Activated CD8-positive, alpha-beta memory T cell treated with anti-CD3 and anti-CD28 coated beads, Interleukin-2, amount 10 ng/mL, durations not matched to agents 7 days and 5 days (primary cell): ENCODE measurements around the gene IRX4. TPM values are rescaled to one million over a fixed set of nuclear protein-coding genes. Genes with fewer than 3 reads are reported as not detected.

Experiments
- ATAC-seq: fragments of 150-1000 bp; cut with Tn5 transposase; one replicate; pipeline ENCODE4 v1.10.0; 2021; ENCODE audit warnings: moderate library complexity
- CTCF ChIA-PET: fragments of 350-600 bp; sonication (Branson Sonifier 250); formaldehyde crosslinking; loops from one replicate; lab custom pipeline; 2021; ENCODE audit warnings: antibody characterized with exemption; lab: Charles Lee
- DNase-seq: peaks from one replicate; pipeline ENCODE4 v3.0.0-alpha.2; 2020
- H3K27ac Mint-ChIP-seq: one replicate; pipeline ENCODE4 v1.8.0; 2021; ENCODE audit warnings: mild to moderate bottlenecking, mixed read lengths
- H3K27me3 Mint-ChIP-seq: one replicate; pipeline ENCODE4 v1.8.0; 2021; ENCODE audit warnings: mixed read lengths
- H3K36me3 Mint-ChIP-seq: one replicate; pipeline ENCODE4 v1.8.0; 2021; ENCODE audit warnings: mild to moderate bottlenecking, mixed read lengths
- H3K4me1 Mint-ChIP-seq: one replicate; pipeline ENCODE4 v1.8.0; 2021; ENCODE audit warnings: mixed read lengths
- H3K4me3 Mint-ChIP-seq: one replicate; pipeline ENCODE4 v1.8.0; 2021; ENCODE audit warnings: mild to moderate bottlenecking, moderate library complexity, mixed read lengths
- H3K9me3 Mint-ChIP-seq: one replicate; pipeline ENCODE4 v1.8.0; 2022; ENCODE audit warnings: low read depth, mixed read lengths
- total RNA-seq, 2 experiments: library from RNA; stranded (reverse); gene quantifications; one replicate each; pipeline ENCODE4 v1.2.3, GENCODE V29; 2021

The IRX4 gene
- total RNA-seq, 2 experiments from 2014 or later, result not detected

DNA sequence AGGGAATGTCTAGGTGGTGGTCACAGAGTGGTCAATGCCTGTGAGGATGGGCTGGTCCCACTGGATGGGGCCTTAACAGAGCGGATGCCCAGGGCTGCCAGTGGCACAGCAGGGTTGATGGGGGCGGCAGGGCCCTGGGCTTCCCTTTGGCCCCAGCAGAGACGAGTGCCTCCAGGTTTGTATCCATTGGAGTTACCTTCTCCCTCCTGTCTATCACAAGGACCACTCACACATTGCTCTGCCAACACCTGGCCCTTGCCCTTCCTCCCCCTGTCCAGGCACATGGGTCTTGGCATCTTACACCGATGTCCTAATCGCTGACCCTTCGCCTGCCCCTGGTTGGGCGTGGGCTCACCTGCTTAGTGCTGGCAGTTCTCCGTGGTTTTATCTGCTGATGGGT, 26.2 kb upstream of the IRX4 start:
- CTCF ChIA-PET, result no interaction called here
- DNase-seq (no peak), ATAC-seq (no peak)
- Mint-ChIP-seq H3K9me3 (no peaks in the 10 kb centered on the region), H3K4me3 (no peak overlapping the region), H3K27me3 (no peaks in the 10 kb centered on the region), H3K4me1 (no peaks in the 10 kb centered on the region), H3K36me3 (no peaks in the 10 kb centered on the region), H3K27ac (no peak overlapping the region)

DNA sequence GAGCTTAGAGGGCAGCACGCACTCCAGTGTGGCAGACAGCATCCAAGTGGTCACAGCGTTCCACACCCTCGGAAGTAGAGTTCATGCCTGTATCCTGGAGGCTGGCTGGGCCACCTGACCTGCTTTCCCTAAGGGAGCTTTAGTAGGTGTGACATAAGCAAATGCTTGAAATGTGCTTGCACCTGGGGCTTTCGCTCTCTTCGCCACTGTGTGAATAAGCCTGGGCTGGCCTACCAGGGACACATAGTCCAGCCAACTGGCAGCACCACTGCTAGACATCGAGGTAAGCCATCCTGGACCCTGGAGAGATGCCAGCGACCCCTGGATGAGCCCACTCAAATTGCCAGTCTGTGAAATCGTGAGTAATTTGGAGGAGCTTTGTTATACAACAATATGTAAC, 24.9 kb upstream of the IRX4 start:
- ATAC-seq, result no peak
- CTCF ChIA-PET, result no interaction called here
- H3K9me3 Mint-ChIP-seq, result no peaks in the 10 kb centered on the region

DNA sequence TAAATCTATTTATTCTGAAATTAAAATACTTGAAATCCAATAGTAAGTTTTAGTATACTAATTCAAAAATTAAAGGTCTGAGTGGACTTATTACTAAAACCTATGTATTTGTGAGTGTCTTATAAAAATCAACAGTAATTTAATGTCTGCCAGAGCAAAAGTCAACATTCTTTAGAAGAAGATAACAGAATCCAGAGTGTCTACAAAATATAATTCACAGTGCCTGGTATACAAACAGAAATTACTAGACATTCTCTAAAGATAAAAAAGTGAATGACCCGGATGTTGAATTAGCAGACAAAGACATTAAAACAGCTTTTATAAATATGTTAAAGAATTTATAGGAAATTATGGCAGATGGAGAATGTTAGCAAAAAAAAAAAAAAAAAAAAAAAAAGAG, 22.4 kb upstream of the IRX4 start:
- Mint-ChIP-seq H3K4me3 (no peak overlapping the region), H3K27me3 (peaks cover 4% of the 10 kb centered on the region), H3K9me3 (no peaks in the 10 kb centered on the region), H3K27ac (no peak overlapping the region), H3K4me1 (no peaks in the 10 kb centered on the region), H3K36me3 (no peaks in the 10 kb centered on the region)
- DNase-seq (no peak), ATAC-seq (no peak)
- CTCF ChIA-PET, result no interaction called here

More for the DNA sequence above, 24.9 kb upstream of the IRX4 start:
- H3K36me3 Mint-ChIP-seq, result no peaks in the 10 kb centered on the region
- no peak overlapping the region for H3K27ac Mint-ChIP-seq
- H3K27me3 Mint-ChIP-seq, result no peaks in the 10 kb centered on the region
- H3K4me1 Mint-ChIP-seq, result no peaks in the 10 kb centered on the region
- no peak overlapping the region for H3K4me3 Mint-ChIP-seq
- no peak for DNase-seq

DNA sequence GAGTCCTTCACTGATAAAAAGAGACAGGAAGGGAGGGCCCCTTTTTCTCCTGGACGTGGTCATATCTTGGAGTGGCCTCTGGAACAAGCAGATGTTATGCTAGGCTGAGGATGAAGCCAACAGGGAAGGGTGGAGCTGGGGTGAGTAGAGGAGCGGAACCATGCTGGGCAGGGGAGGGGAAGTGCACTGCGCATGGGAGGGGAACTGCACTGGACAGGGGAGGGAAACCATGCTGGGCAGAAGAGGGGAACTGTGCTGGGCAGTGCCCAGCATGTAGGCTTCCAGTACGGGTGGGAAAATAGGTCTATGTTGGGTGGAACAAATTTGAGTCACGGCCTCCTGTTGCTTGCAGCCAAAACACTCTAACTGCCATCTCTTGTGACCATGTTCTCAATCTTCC, 19.3 kb upstream of the IRX4 start:
- DNase-seq (no peak), ATAC-seq (no peak)
- Mint-ChIP-seq H3K4me1 (no peaks in the 10 kb centered on the region), H3K9me3 (no peaks in the 10 kb centered on the region), H3K27me3 (peaks cover 4% of the 10 kb centered on the region), H3K36me3 (no peaks in the 10 kb centered on the region), H3K4me3 (no peak overlapping the region), H3K27ac (no peak overlapping the region)
- CTCF ChIA-PET, result no interaction called here

DNA sequence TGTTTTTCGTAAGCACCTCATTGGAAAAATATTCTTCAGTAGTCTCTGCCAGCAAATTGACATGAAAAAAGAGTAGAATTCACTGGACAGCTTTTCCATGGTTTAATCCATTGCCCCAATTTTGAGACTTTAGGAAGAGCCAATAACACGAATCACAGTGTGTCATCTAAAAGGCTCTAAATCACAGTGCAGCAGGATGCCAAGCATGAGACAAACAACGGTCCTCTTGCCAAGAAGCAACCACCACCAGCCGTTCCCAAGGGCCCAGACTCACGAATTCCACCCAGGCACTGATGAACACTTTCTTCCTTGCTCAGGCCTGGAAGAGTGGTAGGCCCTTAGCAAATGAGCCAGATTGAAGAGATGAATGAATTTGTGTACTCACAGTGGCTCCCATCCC, 18.3 kb upstream of the IRX4 start:
- Mint-ChIP-seq H3K9me3 (no peaks in the 10 kb centered on the region), H3K36me3 (no peaks in the 10 kb centered on the region), H3K4me1 (no peaks in the 10 kb centered on the region), H3K4me3 (no peak overlapping the region), H3K27ac (no peak overlapping the region), H3K27me3 (peaks cover 7% of the 10 kb centered on the region)
- CTCF ChIA-PET, result no interaction called here
- ATAC-seq (no peak), DNase-seq (no peak)

DNA sequence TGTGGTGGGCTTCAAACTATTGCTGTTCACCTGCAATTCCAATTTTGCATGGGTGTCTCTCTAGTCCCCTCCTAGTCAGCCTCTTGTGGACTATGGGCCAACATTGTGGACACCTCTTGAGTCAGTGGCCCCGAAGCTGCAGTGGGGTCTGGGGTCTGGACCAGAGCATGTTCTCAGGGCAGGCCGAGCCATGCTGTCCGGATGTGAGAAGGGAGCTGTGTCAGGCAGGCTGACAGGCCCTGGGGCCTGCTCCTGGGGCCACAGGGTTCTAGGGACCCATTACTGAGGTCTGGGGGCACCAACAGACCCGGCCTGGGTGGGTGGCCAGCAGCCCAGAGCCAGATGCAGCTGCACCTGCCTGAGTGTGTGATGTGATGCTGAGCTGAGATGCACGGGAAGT, 16.5 kb upstream of the IRX4 start:
- ATAC-seq (no peak), DNase-seq (no peak)
- Mint-ChIP-seq H3K4me1 (no peaks in the 10 kb centered on the region), H3K9me3 (no peaks in the 10 kb centered on the region), H3K27ac (no peak overlapping the region), H3K36me3 (no peaks in the 10 kb centered on the region), H3K27me3 (peaks cover 14% of the 10 kb centered on the region), H3K4me3 (no peak overlapping the region)
- CTCF ChIA-PET, result no interaction called here

DNA sequence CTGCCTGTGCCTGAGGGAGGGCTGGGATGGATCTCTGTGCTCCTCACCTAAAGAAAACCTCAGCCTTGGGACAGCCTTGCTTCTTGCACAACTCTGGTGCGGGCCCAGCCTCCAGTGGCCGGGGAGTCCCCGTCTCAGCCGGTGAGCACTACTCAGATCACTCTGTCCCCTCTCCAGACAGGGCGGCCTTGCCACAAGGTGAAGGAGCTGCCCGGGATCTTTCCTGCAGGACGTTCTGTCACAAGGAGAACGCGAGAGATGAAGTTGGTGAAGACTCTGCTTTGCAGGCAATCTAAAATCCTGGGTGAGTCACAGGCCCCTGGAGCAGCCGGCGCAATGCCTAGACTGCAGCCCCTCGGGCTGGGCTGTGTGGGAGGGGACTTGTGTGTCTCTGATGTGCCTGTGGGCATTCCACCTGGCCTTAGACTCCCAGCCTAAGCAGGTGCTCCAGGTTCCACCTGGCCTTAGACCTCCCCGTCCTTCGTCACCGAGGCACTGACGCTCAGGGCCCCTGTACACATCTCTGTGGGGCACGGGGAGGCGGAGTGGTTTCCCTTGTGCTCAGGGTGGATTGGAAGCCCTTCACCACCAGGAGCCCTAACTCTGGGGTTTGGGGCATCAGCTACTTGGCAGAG, 15.2 kb upstream of the IRX4 start:
- Mint-ChIP-seq H3K27me3 (peaks cover 14% of the 10 kb centered on the region), H3K36me3 (no peaks in the 10 kb centered on the region), H3K4me3 (no peak overlapping the region), H3K4me1 (no peaks in the 10 kb centered on the region), H3K9me3 (no peaks in the 10 kb centered on the region), H3K27ac (no peak overlapping the region)
- DNase-seq, result no peak
- CTCF ChIA-PET, result no interaction called here
- no peak for ATAC-seq

DNA sequence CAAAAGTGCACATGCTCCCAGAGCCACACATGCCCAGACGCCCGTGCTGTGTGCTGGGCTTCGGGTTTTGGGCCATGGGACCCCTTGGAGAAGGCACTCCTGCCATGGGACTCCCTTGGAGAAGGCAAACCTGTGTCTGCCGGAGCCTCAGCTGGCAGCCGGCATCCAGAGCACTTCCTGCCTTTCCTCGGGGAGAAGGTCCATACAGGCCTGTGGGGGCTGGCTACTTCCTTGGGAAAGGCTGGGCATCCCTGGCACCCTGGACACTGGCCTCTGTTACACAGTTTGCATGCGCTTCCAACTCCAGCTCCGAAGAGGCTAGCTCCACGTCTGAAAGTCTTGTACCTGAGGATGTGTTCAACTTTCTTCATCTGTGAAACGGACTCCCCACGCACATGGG, 14.7 kb upstream of the IRX4 start:
- no peak for ATAC-seq
- H3K27ac Mint-ChIP-seq, result no peak overlapping the region
- H3K4me3 Mint-ChIP-seq, result no peak overlapping the region
- DNase-seq, result no peak
- no peaks in the 10 kb centered on the region for H3K36me3 Mint-ChIP-seq
- CTCF ChIA-PET, result no interaction called here
- peaks cover 14% of the 10 kb centered on the region for H3K27me3 Mint-ChIP-seq
- H3K4me1 Mint-ChIP-seq, result no peaks in the 10 kb centered on the region
- H3K9me3 Mint-ChIP-seq, result no peaks in the 10 kb centered on the region

DNA sequence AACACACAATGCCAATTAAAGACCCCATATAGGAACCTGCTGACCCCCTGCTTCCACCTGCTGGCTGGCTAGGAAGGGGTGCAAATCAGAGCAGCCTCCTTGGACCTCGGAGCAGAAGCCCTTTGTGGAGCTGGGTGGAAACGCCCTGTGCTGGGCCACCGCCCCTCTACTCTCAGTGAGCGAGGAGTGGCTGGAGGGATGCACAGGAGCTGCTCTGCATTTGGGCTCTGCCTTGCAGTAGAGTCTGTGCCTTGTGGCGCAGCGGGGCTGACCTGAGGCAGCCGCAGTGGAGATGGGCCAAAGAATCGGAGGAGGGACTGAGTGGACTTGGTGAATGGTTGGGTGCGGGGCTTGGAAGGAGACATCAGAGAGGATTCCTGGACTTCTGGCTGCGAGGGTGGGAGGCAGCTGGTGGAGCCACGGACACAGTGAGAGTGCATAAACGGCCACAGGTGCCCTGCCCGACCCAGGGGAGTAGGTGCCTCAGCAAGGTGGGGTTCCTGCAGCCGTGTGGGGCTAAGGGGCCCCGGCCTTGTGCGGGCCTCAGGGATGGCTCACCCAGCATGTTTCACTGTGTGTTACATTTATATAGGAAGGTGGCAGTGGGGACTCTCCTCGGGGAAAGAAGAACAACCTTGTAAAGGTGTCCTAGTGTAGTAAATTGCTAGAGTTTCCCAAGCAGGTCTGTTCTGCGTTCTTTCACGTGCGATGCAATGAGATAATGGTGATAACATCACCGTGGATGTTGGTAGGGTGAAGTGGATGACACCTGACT, 14.1 kb upstream of the IRX4 start:
- CTCF ChIA-PET, result no interaction called here
- ATAC-seq (no peak), DNase-seq (no peak)
- Mint-ChIP-seq H3K4me3 (no peak overlapping the region), H3K27ac (no peak overlapping the region), H3K9me3 (no peaks in the 10 kb centered on the region), H3K4me1 (no peaks in the 10 kb centered on the region), H3K36me3 (no peaks in the 10 kb centered on the region), H3K27me3 (peaks cover 10% of the 10 kb centered on the region)

DNA sequence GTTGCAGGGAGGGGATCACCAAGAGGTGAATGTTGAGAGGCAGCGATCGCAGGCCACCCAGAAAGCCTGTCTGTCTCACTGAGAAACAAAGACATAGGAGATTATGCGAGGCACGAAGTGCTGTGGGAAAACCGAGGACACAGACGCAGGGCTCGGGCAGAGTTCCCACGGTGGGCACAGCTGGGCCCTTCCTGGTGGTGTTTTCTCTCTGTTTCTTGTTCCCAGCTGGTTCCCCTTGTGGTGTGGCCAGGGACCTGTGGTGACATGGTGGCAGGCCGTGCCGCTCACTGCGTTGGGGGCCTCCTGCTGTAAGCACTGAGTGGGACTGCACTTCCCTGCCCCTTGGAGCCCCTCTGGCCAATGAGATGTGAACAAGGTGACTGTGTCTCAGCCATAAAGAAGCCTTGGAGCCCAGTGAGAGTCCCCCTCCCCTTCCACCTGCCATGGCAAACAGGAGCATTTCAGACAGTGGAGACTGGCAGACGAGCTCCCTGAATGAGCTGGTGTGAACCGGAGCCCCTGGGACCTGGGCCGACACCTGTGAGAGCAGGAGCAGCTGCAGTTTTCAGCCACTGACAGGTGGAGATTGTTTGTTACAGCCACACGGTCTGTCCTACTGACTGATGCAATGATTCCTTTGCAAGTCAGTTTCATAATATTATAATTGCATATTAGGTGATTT, 13.2 kb upstream of the IRX4 start:
- peaks cover 10% of the 10 kb centered on the region for H3K27me3 Mint-ChIP-seq

DNA sequence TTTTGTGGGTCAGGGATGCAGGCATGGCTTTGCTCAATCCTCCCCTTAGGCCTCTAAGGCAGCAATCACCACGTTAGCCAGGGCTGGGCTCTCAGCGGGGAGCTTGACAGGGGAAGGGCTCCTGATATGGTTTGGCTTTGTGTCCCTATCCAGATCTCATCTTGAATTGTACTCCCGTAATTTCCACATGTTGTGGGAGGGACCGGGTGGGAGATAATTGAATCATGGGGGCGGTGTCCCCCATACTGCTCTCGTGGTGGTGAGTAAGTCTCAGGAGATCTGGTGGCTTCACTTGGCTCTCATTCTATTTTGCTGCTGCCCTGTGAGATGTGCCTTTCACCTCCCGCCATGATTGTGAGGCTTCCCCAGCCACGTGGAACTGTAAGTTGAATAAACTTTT, 11.5 kb upstream of the IRX4 start:
- H3K9me3 Mint-ChIP-seq, result no peaks in the 10 kb centered on the region
- peaks cover 13% of the 10 kb centered on the region for H3K27me3 Mint-ChIP-seq
- H3K27ac Mint-ChIP-seq, result no peak overlapping the region
- H3K4me3 Mint-ChIP-seq, result no peak overlapping the region
- no peaks in the 10 kb centered on the region for H3K4me1 Mint-ChIP-seq
- DNase-seq (no peak), ATAC-seq (no peak)
- no peaks in the 10 kb centered on the region for H3K36me3 Mint-ChIP-seq
- CTCF ChIA-PET, result no interaction called here

More for the DNA sequence above, 13.2 kb upstream of the IRX4 start:
- Mint-ChIP-seq H3K4me3 (no peak overlapping the region), H3K4me1 (no peaks in the 10 kb centered on the region), H3K27ac (no peak overlapping the region), H3K36me3 (no peaks in the 10 kb centered on the region), H3K9me3 (no peaks in the 10 kb centered on the region)
- ATAC-seq, result no peak
- CTCF ChIA-PET, result no interaction called here
- no peak for DNase-seq

DNA sequence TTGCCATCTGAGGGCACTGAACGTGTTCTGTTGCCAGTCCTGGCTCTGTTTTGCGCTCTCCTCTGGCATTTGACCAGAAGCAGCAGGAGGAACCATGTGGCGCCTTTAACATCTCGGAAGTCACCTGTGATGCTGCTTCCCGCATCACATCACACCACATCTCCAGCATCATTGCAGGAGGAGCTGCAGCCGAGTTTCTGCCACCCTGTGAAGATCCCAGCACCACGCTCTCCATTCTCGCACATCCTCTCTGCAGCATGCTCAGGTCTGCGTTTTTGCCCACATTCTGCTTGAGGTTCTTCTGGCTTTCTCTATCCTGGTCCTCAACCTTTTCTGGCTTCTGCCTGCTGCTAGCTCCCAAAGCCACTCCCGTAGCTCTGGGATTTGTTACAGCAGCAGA, 11.0 kb upstream of the IRX4 start:
- no peaks in the 10 kb centered on the region for H3K4me1 Mint-ChIP-seq
- DNase-seq, result no peak
- H3K4me3 Mint-ChIP-seq, result no peak overlapping the region
- H3K9me3 Mint-ChIP-seq, result no peaks in the 10 kb centered on the region
- H3K27ac Mint-ChIP-seq, result no peak overlapping the region
- no peak for ATAC-seq
- no peaks in the 10 kb centered on the region for H3K36me3 Mint-ChIP-seq
- CTCF ChIA-PET, result no interaction called here
- peaks cover 18% of the 10 kb centered on the region for H3K27me3 Mint-ChIP-seq

DNA sequence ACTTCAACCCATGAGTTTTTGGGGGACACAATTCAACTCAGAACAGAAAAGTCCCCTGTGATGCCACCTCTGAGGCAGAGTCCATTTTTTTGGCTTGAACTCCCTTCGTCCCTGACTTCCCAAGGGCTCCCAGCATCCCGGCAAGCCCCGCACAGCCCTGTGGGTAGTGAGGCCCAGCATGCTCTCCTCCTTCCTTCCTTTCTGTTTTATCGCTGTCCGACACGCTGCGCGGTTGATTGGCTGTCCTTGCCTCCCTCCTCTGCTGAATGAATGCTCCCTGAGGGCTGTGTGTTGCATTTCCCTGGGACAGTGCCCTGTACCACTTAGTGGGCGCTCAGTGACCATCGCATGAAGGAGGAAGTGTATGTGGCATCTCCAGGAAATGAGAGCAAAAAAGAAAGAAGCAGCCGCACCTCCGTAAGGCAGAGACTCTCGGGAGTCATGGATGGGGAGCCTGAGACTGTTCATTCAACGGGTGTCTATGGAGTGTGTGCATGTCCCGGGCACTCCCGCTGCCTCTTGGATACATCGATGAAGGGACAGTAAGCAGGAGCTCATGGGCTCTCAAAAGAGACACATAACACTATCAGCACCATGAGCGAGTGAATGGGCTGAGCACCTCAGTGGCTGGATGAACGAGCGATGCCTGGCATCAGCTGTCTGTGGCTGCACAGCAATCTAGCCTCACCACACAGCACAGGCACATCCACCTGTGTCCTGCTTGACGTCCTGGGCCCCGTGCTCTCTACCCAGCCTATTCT, 10.1 kb upstream of the IRX4 start:
- CTCF ChIA-PET, result no interaction called here
- no peak overlapping the region for H3K27ac Mint-ChIP-seq
- H3K4me3 Mint-ChIP-seq, result no peak overlapping the region
- H3K36me3 Mint-ChIP-seq, result no peaks in the 10 kb centered on the region
- no peaks in the 10 kb centered on the region for H3K9me3 Mint-ChIP-seq
- H3K27me3 Mint-ChIP-seq, result peaks cover 24% of the 10 kb centered on the region
- ATAC-seq (no peak), DNase-seq (no peak)
- no peaks in the 10 kb centered on the region for H3K4me1 Mint-ChIP-seq
